GF-D8 (cell line): ENCODE results near the gene CXCL12.

ENCODE experiments used
- DNase-seq: peaks from one replicate; lab custom pipeline; 2025; lab: John Stamatoyannopoulos, UW

Gene CXCL12

GRCh38 chr10:44385026-44385695 is at the start of gene CXCL12:
TSS of gene CXCL12 (minus strand) at chr10:44385097. CDS start at chr10:44385005, 92 bp downstream.
- no peak for DNase-seq

- no peak for DNase-seq
These were observed 42.6 kb upstream of the CXCL12 start for GRCh38 chr10:44427479-44427878.

- no peak for DNase-seq
These were observed 42.1 kb upstream of the CXCL12 start for GRCh38 chr10:44427037-44427436.

- DNase-seq = no peak
These were observed 41.5 kb upstream of the CXCL12 start for GRCh38 chr10:44426247-44427034.

GRCh38 chr10:44425466-44425865 is 40.6 kb upstream of the CXCL12 start:
- no peak for DNase-seq

- no peak for DNase-seq
These were observed 40.1 kb upstream of the CXCL12 start for GRCh38 chr10:44424957-44425356.

GRCh38 chr10:44424298-44424697 is 39.4 kb upstream of the CXCL12 start:
- DNase-seq = no peak

GRCh38 chr10:44422570-44423101 is 37.7 kb upstream of the CXCL12 start:
- DNase-seq = no peak

- DNase-seq = no peak
These were observed 37.3 kb upstream of the CXCL12 start for GRCh38 chr10:44422153-44422552.

GRCh38 chr10:44419790-44420549 is 35.1 kb upstream of the CXCL12 start:
- no peak for DNase-seq

- no peak for DNase-seq
These were observed 33.7 kb upstream of the CXCL12 start for GRCh38 chr10:44418637-44419036.

GRCh38 chr10:44417761-44418160 is 32.9 kb upstream of the CXCL12 start:
- DNase-seq = no peak

- no peak for DNase-seq
These were observed 32.0 kb upstream of the CXCL12 start for GRCh38 chr10:44416936-44417335.

- no peak for DNase-seq
These were observed 31.3 kb upstream of the CXCL12 start for GRCh38 chr10:44416021-44416771.

GRCh38 chr10:44415121-44415520 is 30.2 kb upstream of the CXCL12 start:
- DNase-seq = no peak

- no peak for DNase-seq
These were observed 28.5 kb upstream of the CXCL12 start for GRCh38 chr10:44413416-44413815.

GRCh38 chr10:44411251-44411650 is 26.4 kb upstream of the CXCL12 start:
- no peak for DNase-seq

- DNase-seq = no peak
These were observed 20.0 kb upstream of the CXCL12 start for GRCh38 chr10:44404741-44405437.

- no peak for DNase-seq
These were observed 17.7 kb upstream of the CXCL12 start for GRCh38 chr10:44402465-44403195.

GRCh38 chr10:44400541-44400940 is 15.6 kb upstream of the CXCL12 start:
- no peak for DNase-seq
